C4-2B (cell line): ENCODE data around the gene ZNF692.

Source experiments
- H3K27ac ChIP-seq: fragments of 450-650 bp; 2 replicates; pipeline ENCODE4 v1.5.1; 2017
- ZFX ChIP-seq: fragments of 450-650 bp; IDR thresholded peaks from 2 replicates; pipeline ENCODE4 v1.6.1; 2017
- TF ChIP-seq, protein P1 (sequence below): fragments of 450-650 bp; conservative IDR thresholded peaks from 2 replicates; pipeline ENCODE4 v1.5.1; 2017; ENCODE audit warnings: mild to moderate bottlenecking

Gene ZNF692

DNA sequence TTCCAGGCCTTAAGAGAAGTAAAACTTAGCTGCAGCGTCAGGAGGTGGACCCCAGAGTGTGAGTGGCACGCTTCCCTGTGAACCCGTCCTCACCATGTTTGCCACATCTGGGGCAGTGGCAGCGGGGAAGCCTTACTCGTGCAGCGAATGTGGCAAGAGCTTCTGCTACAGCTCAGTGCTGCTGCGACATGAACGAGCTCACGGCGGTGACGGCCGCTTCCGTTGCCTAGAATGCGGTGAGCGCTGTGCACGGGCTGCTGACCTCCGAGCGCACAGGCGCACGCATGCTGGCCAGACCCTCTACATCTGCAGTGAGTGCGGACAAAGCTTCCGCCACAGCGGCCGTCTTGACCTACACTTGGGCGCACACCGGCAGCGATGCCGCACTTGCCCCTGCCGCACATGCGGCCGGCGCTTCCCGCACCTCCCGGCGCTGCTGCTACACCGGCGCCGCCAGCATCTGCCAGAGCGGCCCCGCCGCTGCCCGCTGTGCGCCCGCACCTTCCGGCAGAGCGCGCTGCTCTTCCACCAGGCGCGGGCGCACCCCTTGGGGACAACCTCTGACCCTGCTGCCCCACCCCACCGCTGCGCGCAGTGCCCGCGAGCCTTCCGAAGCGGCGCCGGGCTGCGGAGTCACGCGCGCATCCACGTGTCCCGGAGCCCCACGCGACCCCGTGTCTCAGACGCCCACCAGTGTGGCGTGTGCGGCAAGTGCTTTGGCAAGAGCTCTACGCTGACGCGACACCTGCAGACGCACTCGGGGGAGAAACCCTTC, 11.5 kb downstream of the ZNF692 start:
- TF ChIP-seq, protein P1, sequence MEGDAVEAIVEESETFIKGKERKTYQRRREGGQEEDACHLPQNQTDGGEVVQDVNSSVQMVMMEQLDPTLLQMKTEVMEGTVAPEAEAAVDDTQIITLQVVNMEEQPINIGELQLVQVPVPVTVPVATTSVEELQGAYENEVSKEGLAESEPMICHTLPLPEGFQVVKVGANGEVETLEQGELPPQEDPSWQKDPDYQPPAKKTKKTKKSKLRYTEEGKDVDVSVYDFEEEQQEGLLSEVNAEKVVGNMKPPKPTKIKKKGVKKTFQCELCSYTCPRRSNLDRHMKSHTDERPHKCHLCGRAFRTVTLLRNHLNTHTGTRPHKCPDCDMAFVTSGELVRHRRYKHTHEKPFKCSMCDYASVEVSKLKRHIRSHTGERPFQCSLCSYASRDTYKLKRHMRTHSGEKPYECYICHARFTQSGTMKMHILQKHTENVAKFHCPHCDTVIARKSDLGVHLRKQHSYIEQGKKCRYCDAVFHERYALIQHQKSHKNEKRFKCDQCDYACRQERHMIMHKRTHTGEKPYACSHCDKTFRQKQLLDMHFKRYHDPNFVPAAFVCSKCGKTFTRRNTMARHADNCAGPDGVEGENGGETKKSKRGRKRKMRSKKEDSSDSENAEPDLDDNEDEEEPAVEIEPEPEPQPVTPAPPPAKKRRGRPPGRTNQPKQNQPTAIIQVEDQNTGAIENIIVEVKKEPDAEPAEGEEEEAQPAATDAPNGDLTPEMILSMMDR: no peak
- no peak for TF ChIP-seq ZFX
- H3K27ac ChIP-seq: no peak overlapping the region

DNA sequence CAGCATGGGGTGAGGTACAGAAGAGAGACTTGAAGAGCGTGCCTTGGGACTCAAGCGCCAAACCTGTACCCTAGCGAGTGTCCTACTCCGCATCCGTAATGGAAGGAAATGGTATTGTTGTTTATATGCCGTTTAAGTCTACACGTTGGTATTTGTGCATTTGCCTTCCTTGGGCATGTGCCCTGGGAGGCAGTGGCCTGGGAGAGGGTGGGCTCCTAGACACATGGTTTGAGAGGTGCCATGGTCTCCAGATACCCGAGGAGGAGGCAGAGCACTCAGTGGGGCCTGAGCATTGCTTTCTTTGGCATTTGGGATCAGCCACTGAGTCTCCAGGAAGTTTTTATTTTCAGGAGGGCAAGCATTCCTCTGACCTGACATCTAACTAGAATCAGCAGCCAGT, 14.4 kb downstream of the ZNF692 start:
- no peak overlapping the region for H3K27ac ChIP-seq
- TF ChIP-seq, protein P1: no peak
- no peak for TF ChIP-seq ZFX

DNA sequence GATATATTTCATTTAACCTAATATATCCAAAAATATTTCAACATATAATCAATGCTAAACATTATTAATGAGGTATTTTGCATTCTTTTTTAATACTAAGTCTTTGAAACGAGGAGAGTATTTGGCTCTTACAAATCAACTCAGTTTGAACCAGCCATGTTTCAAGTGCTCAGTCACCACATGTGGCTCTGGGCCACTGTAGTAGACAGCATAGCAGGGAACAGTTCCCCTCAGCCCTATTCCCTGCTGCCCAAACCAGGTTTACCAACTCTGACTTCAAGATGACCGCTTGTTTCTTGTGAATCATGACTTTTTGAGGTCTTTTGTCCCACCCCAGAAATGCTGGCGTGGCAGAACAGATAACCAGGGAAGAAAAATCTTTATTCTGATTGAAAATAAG, 15.2 kb downstream of the ZNF692 start:
- no peak for TF ChIP-seq ZFX
- TF ChIP-seq, protein P1: no peak
- H3K27ac ChIP-seq: no peak overlapping the region

DNA sequence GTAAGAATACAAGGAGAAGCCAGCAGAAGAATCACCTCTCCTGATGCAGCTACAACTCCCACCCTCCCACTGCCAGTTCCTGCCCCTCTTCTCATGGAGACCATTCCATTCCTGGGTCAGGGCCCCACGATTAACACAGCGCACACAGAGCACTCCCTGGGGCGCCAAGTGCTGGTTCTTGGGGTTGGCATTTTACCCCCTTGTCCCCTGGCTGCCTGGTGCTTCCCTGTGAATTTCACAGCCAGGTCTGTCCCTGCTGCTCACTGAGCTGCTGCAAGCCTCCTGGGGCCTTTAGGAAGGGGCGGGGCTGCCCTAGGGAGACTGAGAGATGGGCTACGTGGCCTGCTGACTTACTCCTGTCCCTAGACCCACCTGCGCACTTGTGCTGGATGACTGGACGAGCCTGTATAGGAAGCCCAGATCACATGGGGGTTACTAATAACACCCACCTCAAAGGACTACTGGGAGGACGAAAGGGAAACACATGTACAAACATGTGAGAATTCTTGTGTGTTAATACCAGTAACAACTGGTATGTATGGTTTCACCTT, 16.0 kb downstream of the ZNF692 start:
- no peak overlapping the region for H3K27ac ChIP-seq
- TF ChIP-seq ZFX: no peak
- TF ChIP-seq, protein P1: no peak

DNA sequence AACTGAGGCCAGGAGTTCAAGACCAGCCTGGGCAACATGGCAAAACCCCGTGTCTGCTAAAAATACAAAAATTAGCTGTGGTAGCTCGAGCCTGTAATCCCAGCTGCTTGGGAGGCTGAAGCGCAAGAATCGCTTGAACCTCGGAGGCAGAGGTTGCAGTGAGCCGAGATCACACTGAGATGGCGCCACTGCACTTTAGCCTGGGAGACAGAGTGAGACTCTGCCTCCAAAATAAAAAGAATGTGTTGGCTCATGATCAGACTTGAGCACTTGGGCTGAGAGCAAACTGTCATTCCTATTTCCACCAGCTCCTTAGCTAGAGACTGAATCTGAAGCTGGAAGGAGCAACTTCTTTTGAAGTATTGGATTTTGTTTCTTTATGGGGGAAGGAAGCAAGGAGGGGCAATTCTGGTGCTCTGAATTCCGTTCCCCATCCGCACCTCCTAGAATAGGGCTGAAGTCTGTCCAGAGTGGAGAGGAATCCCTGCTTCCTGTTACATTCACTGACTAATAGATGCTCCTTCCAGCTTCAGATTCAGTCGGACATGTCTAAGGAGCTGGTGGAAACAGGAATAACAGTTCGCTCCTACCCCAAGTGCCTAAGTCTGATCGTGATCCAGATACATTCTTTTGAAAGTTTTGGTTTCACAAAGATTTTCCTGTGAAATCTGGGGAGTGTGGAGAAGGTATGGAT, 17.0 kb downstream of the ZNF692 start:
- TF ChIP-seq, protein P1: no peak; the same call in 1 of the 2 replicates
- no peak for TF ChIP-seq ZFX
- no peak overlapping the region for H3K27ac ChIP-seq

DNA sequence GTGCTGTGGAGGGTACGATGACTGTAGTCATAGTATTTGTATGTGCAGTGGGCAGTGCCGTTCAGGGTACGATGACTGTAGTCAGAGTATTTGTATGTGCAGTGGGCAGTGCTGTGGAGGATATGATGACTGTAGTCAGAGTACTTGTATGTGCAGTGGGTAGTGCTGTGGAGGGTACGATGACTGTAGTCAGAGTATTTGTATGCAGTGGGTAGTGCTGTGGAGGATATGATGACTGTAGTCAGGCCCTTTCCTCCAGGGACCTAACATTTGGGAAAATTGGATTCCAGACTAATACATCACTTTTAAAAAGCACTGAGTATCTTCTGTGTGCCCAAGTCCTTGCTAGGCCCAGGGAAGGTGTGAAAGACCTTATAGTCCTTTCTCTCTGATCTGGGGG, 17.9 kb downstream of the ZNF692 start:
- no peak for TF ChIP-seq ZFX
- TF ChIP-seq, protein P1: no peak
- no peak overlapping the region for H3K27ac ChIP-seq

DNA sequence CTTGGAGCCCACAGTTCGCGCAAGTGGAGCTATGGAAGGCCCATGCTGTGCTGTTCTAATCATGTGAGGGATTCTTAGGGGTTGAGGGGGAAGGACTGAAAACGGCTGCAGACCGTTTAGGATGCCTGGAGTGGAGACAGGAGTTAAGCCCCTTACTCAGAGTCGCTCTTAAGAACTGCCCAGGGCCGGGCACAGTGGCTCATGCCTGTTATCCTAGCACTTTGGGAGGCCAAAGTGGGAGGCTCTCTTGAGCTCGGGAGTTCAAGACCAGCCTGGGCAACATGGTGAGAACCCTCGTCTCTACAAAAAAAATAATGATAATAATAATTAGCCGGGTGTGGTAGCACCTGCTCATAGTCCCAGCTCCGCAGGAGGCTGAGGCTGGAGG, 19.7 kb downstream of the ZNF692 start:
- TF ChIP-seq, protein P1: no peak
- TF ChIP-seq ZFX: no peak
- H3K27ac ChIP-seq: peak overlapping the region; percentile 98
